ENCODE results near the gene SERPINE2. TPM values are rescaled to one million over a fixed set of nuclear protein-coding genes. Genes with fewer than 3 reads are reported as not detected.

Gene SERPINE2
- total RNA-seq (ENCODE audit: low replicate concordance) = 252 and 1,159 TPM in 2 replicates

GRCh38 chr2:224039080-224039769, at the start of gene SERPINE2:
Gene SERPINE2 (minus strand): TSS chr2:224039286. CDS start chr2:224001900, 37,386 bp downstream.
- peak; percentile 38 for TF ChIP-seq CTCF (IDR thresholded peaks at IDR 0.05; ENCODE audit: insufficient read depth, low read length)
- peak; percentile 61 for DNase-seq (ENCODE audit: low read depth)
- peak within 1 kb of the TSS; percentile 94 for H3K4me3 ChIP-seq (ENCODE audit: low read depth, low read length)

GRCh38 chr2:224086226-224086914, 47.3 kb upstream of the SERPINE2 start:
- DNase-seq (ENCODE audit: low read depth) = peak; percentile 98
- H3K4me3 ChIP-seq (ENCODE audit: low read depth, low read length) = no peak overlapping the region
- no peak for TF ChIP-seq CTCF (IDR thresholded peaks at IDR 0.05; ENCODE audit: insufficient read depth, low read length)

GRCh38 chr2:224085811-224086210, 46.7 kb upstream of the SERPINE2 start:
- no peak overlapping the region for H3K4me3 ChIP-seq (ENCODE audit: low read depth, low read length)
- no peak for DNase-seq (ENCODE audit: low read depth)
- no peak for TF ChIP-seq CTCF (IDR thresholded peaks at IDR 0.05; ENCODE audit: insufficient read depth, low read length)

GRCh38 chr2:224085246-224085645, 46.2 kb upstream of the SERPINE2 start:
- DNase-seq (ENCODE audit: low read depth) = peak; percentile 52
- H3K4me3 ChIP-seq (ENCODE audit: low read depth, low read length) = no peak overlapping the region
- TF ChIP-seq CTCF (IDR thresholded peaks at IDR 0.05; ENCODE audit: insufficient read depth, low read length) = no peak

- peak; percentile 59 for DNase-seq (ENCODE audit: low read depth)
- TF ChIP-seq CTCF (IDR thresholded peaks at IDR 0.05; ENCODE audit: insufficient read depth, low read length) = no peak
- no peak overlapping the region for H3K4me3 ChIP-seq (ENCODE audit: low read depth, low read length)
Observed at GRCh38 chr2:224084266-224084892, 45.3 kb upstream of the SERPINE2 start.

- no peak for DNase-seq (ENCODE audit: low read depth)
- TF ChIP-seq CTCF (IDR thresholded peaks at IDR 0.05; ENCODE audit: insufficient read depth, low read length) = no peak
- H3K4me3 ChIP-seq (ENCODE audit: low read depth, low read length) = no peak overlapping the region
Observed at GRCh38 chr2:224083638-224084037, 44.6 kb upstream of the SERPINE2 start.

Data from fibroblast of the aortic adventitia (primary cell).